HCT116 (cell line): ENCODE data around the gene SPEN. TPM values are rescaled to one million over a fixed set of nuclear protein-coding genes. Genes with fewer than 3 reads are reported as not detected.

ENCODE experiments used
- ATAC-seq: fragments of 200-7000 bp; cut with Tn5 transposase; 2 replicates; pipeline ENCODE4 v1.9.1; 2020; ENCODE audit warnings: mild to moderate bottlenecking, moderate library complexity
- BruUV-seq: library from RNA; stranded (reverse); fragments of 400-500 nt; replicated peaks from 2 replicates; lab custom pipeline; 2021; lab: Mats Ljungman, UMichigan
- CTCF ChIA-PET: fragments of 300-600 bp; sonication (Branson Sonifier 250); formaldehyde crosslinking; loops from one replicate; lab custom pipeline; 2021; ENCODE audit warnings: antibody characterized with exemption; lab: Charles Lee
- POLR2A ChIA-PET: fragments of 300-600, 350-600 bp; sonication (Branson Sonifier 250); formaldehyde crosslinking; loops from one replicate; lab custom pipeline; 2021; ENCODE audit warnings: antibody characterized with exemption; lab: Charles Lee
- RAD21 ChIA-PET, 2 experiments: fragments of 300-600 bp; sonication (Branson Sonifier 250); formaldehyde crosslinking; loops; one replicate each; lab custom pipeline; 2023; ENCODE audit warnings: low total read pairs in 2 of 2; ENCODE audit not compliant: uncharacterized antibody in 2 of 2, unreplicated experiment in 2 of 2, low non-redundant PET in 1 of 2; lab: Charles Lee
- DNase-seq: peaks from one replicate; pipeline ENCODE4 v3.0.0-alpha.2; 2010; ENCODE audit warnings: low read depth, low spot score
- H2AFZ ChIP-seq: fragments of 200-600 bp; shearing (Covaris generic), sonication (generic); 2 replicates; pipeline ENCODE4 v1.6.1; 2017; ENCODE audit warnings: low read depth, mixed run types, mixed read lengths, antibody characterized with exemption, low read length; ENCODE audit not compliant: poor library complexity, severe bottlenecking
- H3K27ac ChIP-seq: 2 replicates; pipeline ENCODE4 v1.5.1; 2012; ENCODE audit warnings: low read depth, low read length
- H3K27me3 ChIP-seq: fragments of 200-600 bp; sonication (generic); 2 replicates; pipeline ENCODE4 v1.6.1; 2016; ENCODE audit warnings: mixed run types, low read length, mixed read lengths; ENCODE audit not compliant: insufficient read depth
- H3K36me3 ChIP-seq, 2 experiments: fragments of 200-500 bp in 1 of 2; fragments of 200-600 bp in 1 of 2; sonication (Bioruptor generic) in 1 of 2; sonication (generic) in 1 of 2; 2 replicates each; pipeline versions ENCODE4 v1.5.1 to v1.6.1; 2014 to 2016; ENCODE audit warnings: low read length in 2 of 2, inconsistent platforms in 1 of 2, mixed read lengths in 1 of 2, mixed run types in 1 of 2; ENCODE audit not compliant: insufficient read depth in 2 of 2, control insufficient read depth in 1 of 2
- H3K4me1 ChIP-seq, 2 experiments: fragments of 200-600 bp in 1 of 2; sonication (generic) in 1 of 2; 2 replicates each; pipeline versions ENCODE4 v1.5.1 to v1.6.1; 2012 to 2017; ENCODE audit warnings: low read length in 2 of 2, inconsistent platforms in 1 of 2, mild to moderate bottlenecking in 1 of 2, mixed read lengths in 1 of 2, mixed run types in 1 of 2, moderate library complexity in 1 of 2; ENCODE audit not compliant: insufficient read depth in 2 of 2, control insufficient read depth in 1 of 2
- H3K4me2 ChIP-seq: fragments of 200-600 bp; sonication (generic); 2 replicates; pipeline ENCODE4 v1.6.1; 2017; ENCODE audit warnings: mixed run types, low read length, mixed read lengths
- H3K4me3 ChIP-seq, 2 experiments: fragments of 200-600 bp in 1 of 2; sonication (generic) in 1 of 2; replicated peaks in 1 of 2; 2 replicates each; pipeline ENCODE4 v1.5.1; 2011 to 2016; ENCODE audit warnings: low read length in 2 of 2, control low read depth in 1 of 2, low read depth in 1 of 2, mild to moderate bottlenecking in 1 of 2, mixed read lengths in 1 of 2, mixed run types in 1 of 2
- H3K79me2 ChIP-seq: fragments of 200-600 bp; sonication (generic); 2 replicates; pipeline ENCODE4 v1.6.1; 2017; ENCODE audit warnings: mild to moderate bottlenecking, mixed run types, low read length, moderate library complexity, mixed read lengths; ENCODE audit not compliant: insufficient read depth
- H3K9ac ChIP-seq: fragments of 200-600 bp; sonication (generic); 2 replicates; pipeline ENCODE4 v1.6.1; 2016; ENCODE audit warnings: low read length, mixed read lengths
- H3K9me2 ChIP-seq: fragments of 200-600 bp; sonication (generic), shearing (Covaris generic); 2 replicates; pipeline ENCODE4 v1.6.1; 2017; ENCODE audit warnings: mixed run types, mild to moderate bottlenecking, moderate library complexity; ENCODE audit not compliant: insufficient read depth
- H3K9me3 ChIP-seq, 2 experiments: fragments of 200-500 bp in 1 of 2; fragments of 200-600 bp in 1 of 2; sonication (Bioruptor generic) in 1 of 2; sonication (generic) in 1 of 2; 2 replicates each; pipeline ENCODE4 v1.6.1; 2014 to 2017; ENCODE audit warnings: low read length in 2 of 2, mixed read lengths in 2 of 2, inconsistent platforms in 1 of 2, low read depth in 1 of 2, mild to moderate bottlenecking in 1 of 2, mixed run types in 1 of 2, moderate library complexity in 1 of 2; ENCODE audit not compliant: control insufficient read depth in 1 of 2, insufficient read depth in 1 of 2
- H4K20me1 ChIP-seq: fragments of 200-600 bp; sonication (generic), shearing (Covaris generic); 2 replicates; pipeline ENCODE4 v1.6.1; 2017; ENCODE audit warnings: mixed run types, mild to moderate bottlenecking, moderate library complexity; ENCODE audit not compliant: insufficient read depth
- CEBPB ChIP-seq: IDR thresholded peaks from 2 replicates; pipeline ENCODE4 v1.6.1; 2012; ENCODE audit warnings: low read depth
- ELF1 ChIP-seq: IDR thresholded peaks from 2 replicates; pipeline ENCODE4 v1.6.1; 2012; ENCODE audit warnings: low read depth, borderline replicate concordance
- EZH2 ChIP-seq: fragments of 200-600 bp; sonication (generic); IDR thresholded peaks from 2 replicates; pipeline ENCODE4 v1.6.1; 2017; ENCODE audit warnings: antibody characterized with exemption, mixed run types
- EZH2phosphoT487 ChIP-seq: fragments of 200-600 bp; IDR thresholded peaks from 2 replicates; pipeline ENCODE4 v1.6.1; 2018; ENCODE audit warnings: antibody characterized with exemption, borderline replicate concordance
- FOSL1 ChIP-seq: IDR thresholded peaks from 2 replicates; pipeline ENCODE4 v1.6.1; 2012; ENCODE audit warnings: low read depth
- JUND ChIP-seq: IDR thresholded peaks from 2 replicates; pipeline ENCODE4 v1.6.1; 2012
- POLR2A ChIP-seq: IDR thresholded peaks from 2 replicates; pipeline ENCODE4 v1.7.0; 2011; ENCODE audit warnings: borderline replicate concordance; ENCODE audit not compliant: insufficient read depth, insufficient read length; ENCODE audit errors: extremely low read depth
- RAD21 ChIP-seq: IDR thresholded peaks from 2 replicates; pipeline ENCODE4 v1.6.1; 2012; ENCODE audit warnings: low read depth, mild to moderate bottlenecking
- SIN3A ChIP-seq: IDR thresholded peaks from 2 replicates; pipeline ENCODE4 v1.6.1; 2012; ENCODE audit warnings: low read depth
- SP1 ChIP-seq: IDR thresholded peaks from 2 replicates; pipeline ENCODE4 v1.6.1; 2012; ENCODE audit warnings: low read depth
- SRF ChIP-seq: IDR thresholded peaks from 2 replicates; pipeline ENCODE4 v1.6.1; 2012; ENCODE audit warnings: low read depth
- YY1 ChIP-seq: IDR thresholded peaks from 2 replicates; pipeline ENCODE4 v1.6.1; 2011; ENCODE audit warnings: low read length, low read depth, moderate library complexity, mild to moderate bottlenecking; ENCODE audit not compliant: insufficient replicate concordance; ENCODE audit errors: extremely low read depth
- ZFX ChIP-seq: fragments of 450-650 bp; IDR thresholded peaks from 2 replicates; pipeline ENCODE4 v1.6.1; 2017
- ZNF274 ChIP-seq: fragments of 200-500 bp; sonication (Bioruptor generic); IDR thresholded peaks from 2 replicates; pipeline ENCODE4 v1.6.1; 2014; ENCODE audit warnings: mild to moderate bottlenecking, low read depth, low read length, inconsistent platforms
- intact Hi-C: fragments of 100-400 bp; cut with micrococcal nuclease; formaldehyde crosslinking; loops from 2 replicates; pipeline ENCODE4 v1.10.0; 2022
- total RNA-seq: library from RNA; stranded (reverse); gene quantifications from one replicate; pipeline ENCODE4 v1.2.1, GENCODE V29; 2021; ENCODE audit not compliant: unreplicated experiment
- TF ChIP-seq, protein P1 (sequence below): IDR thresholded peaks from 2 replicates; pipeline ENCODE4 v1.6.1; 2012; ENCODE audit warnings: low read depth
- TF ChIP-seq, protein P2 (sequence below), 3 experiments: fragments of 200-600 bp in 1 of 3; sonication (generic) in 1 of 3; IDR thresholded peaks in 2 of 3; conservative IDR thresholded peaks in 1 of 3; 2 replicates each; pipeline ENCODE4 v1.5.1; 2012 to 2017; ENCODE audit warnings: low read depth in 2 of 3, low read length in 2 of 3, antibody characterized with exemption in 1 of 3, borderline replicate concordance in 1 of 3, control low read depth in 1 of 3, mild to moderate bottlenecking in 1 of 3, mixed read lengths in 1 of 3, mixed run types in 1 of 3, moderate library complexity in 1 of 3; ENCODE audit not compliant: insufficient read depth in 1 of 3
- TF ChIP-seq, protein P3 (sequence below): IDR thresholded peaks from 2 replicates; pipeline ENCODE4 v1.6.1; 2012

SPEN gene
- total RNA-seq, 1 experiment from 2014 or later: 58.6 TPM

- ATAC-seq: no peak
- Histone ChIP-seq H3K9me2 (no peaks in the 10 kb centered on the region), H3K9ac (no peak overlapping the region), H3K4me1 (no peaks in the 10 kb centered on the region), H3K4me3 (no peak overlapping the region), H3K36me3 (peaks cover 42 to 44% of the 10 kb centered on the region in 2 experiments), H3K27ac (no peak overlapping the region), H3K27me3 (no peaks in the 10 kb centered on the region), H3K4me2 (no peak overlapping the region), H4K20me1 (no peaks in the 10 kb centered on the region), H3K79me2 (peaks cover 22% of the 10 kb centered on the region; the same call in 1 of the 2 replicates), H3K9me3 (no peaks in the 10 kb centered on the region), H2AFZ (no peak overlapping the region)
- no peak for DNase-seq
- intact Hi-C loops: no loop called here
- ChIA-PET POLR2A (no interaction called here), CTCF (no interaction called here), RAD21 (no interaction called here)
- no peak for TF ChIP-seq YY1
- BruUV-seq: no TSS peak
Observed at GRCh38 chr1:15936025-15936424, 88.5 kb downstream of the SPEN start.

DNA sequence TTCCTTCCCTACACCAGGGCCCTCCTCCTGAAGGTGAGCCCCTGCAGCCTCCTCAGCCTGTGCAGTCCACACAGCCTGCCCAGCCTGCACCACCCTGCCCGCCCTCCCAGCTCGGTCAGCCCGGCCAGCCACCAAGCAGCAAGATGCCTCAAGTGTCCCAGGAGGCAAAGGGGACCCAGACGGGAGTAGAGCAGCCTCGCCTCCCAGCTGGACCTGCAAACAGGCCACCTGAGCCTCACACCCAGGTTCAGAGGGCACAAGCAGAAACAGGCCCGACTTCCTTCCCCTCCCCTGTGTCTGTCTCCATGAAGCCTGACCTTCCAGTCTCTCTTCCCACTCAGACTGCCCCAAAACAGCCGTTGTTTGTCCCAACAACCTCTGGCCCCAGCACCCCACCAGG lies 89.6 kb downstream of the SPEN start:
- no peak overlapping the region for H3K27ac ChIP-seq
- no peak overlapping the region for H3K9ac ChIP-seq
- ATAC-seq (no peak; the same call in 1 of the 2 replicates), DNase-seq (no peak)
- no TSS peak for BruUV-seq
- H3K4me3 ChIP-seq: no peak overlapping the region
- H2AFZ ChIP-seq: no peak overlapping the region
- ChIA-PET RAD21 (interaction anchor here in 1 of 2 experiments (0.6 kb wide), 1 partner anchor 134 kb away, joined by 3 read pairs; no protein-coding TSS in a partner anchor), CTCF (interaction anchor here (1.1 kb wide), 1 partner anchor 122 kb away, joined by 7 read pairs; no protein-coding TSS in a partner anchor), POLR2A (no interaction called here)
- H3K4me2 ChIP-seq: no peak overlapping the region
- no peaks in the 10 kb centered on the region for H3K4me1 ChIP-seq
- no peak for TF ChIP-seq JUND
- TF ChIP-seq SRF: no peak
- no peak for TF ChIP-seq EZH2phosphoT487
- TF ChIP-seq, protein P1, sequence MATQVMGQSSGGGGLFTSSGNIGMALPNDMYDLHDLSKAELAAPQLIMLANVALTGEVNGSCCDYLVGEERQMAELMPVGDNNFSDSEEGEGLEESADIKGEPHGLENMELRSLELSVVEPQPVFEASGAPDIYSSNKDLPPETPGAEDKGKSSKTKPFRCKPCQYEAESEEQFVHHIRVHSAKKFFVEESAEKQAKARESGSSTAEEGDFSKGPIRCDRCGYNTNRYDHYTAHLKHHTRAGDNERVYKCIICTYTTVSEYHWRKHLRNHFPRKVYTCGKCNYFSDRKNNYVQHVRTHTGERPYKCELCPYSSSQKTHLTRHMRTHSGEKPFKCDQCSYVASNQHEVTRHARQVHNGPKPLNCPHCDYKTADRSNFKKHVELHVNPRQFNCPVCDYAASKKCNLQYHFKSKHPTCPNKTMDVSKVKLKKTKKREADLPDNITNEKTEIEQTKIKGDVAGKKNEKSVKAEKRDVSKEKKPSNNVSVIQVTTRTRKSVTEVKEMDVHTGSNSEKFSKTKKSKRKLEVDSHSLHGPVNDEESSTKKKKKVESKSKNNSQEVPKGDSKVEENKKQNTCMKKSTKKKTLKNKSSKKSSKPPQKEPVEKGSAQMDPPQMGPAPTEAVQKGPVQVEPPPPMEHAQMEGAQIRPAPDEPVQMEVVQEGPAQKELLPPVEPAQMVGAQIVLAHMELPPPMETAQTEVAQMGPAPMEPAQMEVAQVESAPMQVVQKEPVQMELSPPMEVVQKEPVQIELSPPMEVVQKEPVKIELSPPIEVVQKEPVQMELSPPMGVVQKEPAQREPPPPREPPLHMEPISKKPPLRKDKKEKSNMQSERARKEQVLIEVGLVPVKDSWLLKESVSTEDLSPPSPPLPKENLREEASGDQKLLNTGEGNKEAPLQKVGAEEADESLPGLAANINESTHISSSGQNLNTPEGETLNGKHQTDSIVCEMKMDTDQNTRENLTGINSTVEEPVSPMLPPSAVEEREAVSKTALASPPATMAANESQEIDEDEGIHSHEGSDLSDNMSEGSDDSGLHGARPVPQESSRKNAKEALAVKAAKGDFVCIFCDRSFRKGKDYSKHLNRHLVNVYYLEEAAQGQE: no peak
- no peak for TF ChIP-seq CEBPB
- TF ChIP-seq, protein P2, sequence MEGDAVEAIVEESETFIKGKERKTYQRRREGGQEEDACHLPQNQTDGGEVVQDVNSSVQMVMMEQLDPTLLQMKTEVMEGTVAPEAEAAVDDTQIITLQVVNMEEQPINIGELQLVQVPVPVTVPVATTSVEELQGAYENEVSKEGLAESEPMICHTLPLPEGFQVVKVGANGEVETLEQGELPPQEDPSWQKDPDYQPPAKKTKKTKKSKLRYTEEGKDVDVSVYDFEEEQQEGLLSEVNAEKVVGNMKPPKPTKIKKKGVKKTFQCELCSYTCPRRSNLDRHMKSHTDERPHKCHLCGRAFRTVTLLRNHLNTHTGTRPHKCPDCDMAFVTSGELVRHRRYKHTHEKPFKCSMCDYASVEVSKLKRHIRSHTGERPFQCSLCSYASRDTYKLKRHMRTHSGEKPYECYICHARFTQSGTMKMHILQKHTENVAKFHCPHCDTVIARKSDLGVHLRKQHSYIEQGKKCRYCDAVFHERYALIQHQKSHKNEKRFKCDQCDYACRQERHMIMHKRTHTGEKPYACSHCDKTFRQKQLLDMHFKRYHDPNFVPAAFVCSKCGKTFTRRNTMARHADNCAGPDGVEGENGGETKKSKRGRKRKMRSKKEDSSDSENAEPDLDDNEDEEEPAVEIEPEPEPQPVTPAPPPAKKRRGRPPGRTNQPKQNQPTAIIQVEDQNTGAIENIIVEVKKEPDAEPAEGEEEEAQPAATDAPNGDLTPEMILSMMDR (IDR thresholded peaks at IDR 0.05 in 2 of 3, conservative IDR thresholded peaks at IDR 0.05 in 1 of 3; ENCODE audit: borderline replicate concordance in 1 of 3, insufficient read depth in 1 of 3, low read depth in 2 of 3, low read length in 2 of 3): no peak
- no peak for TF ChIP-seq ELF1
- TF ChIP-seq SIN3A: no peak
- TF ChIP-seq YY1: no peak
- no peak for TF ChIP-seq FOSL1
- no peak for TF ChIP-seq SP1
- no peak for TF ChIP-seq ZFX
- TF ChIP-seq POLR2A: no peak
- TF ChIP-seq ZNF274: no peak
- TF ChIP-seq EZH2: no peak
- TF ChIP-seq RAD21: no peak
- TF ChIP-seq, protein P3, sequence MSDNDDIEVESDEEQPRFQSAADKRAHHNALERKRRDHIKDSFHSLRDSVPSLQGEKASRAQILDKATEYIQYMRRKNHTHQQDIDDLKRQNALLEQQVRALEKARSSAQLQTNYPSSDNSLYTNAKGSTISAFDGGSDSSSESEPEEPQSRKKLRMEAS: no peak
- no peaks in the 10 kb centered on the region for H4K20me1 ChIP-seq
- H3K79me2 ChIP-seq: peaks cover 15% of the 10 kb centered on the region; the same call in 1 of the 2 replicates
- H3K9me2 ChIP-seq: no peaks in the 10 kb centered on the region
- no peaks in the 10 kb centered on the region for H3K9me3 ChIP-seq
- intact Hi-C loops: no loop called here
- peaks cover 37 to 42% of the 10 kb centered on the region in 2 experiments for H3K36me3 ChIP-seq
- H3K27me3 ChIP-seq: no peaks in the 10 kb centered on the region
